ENCODE results near the gene KBTBD8. TPM values are rescaled to one million over a fixed set of nuclear protein-coding genes. Genes with fewer than 3 reads are reported as not detected.

The KBTBD8 gene
- total and polyA plus RNA-seq, 2 donors (not counting 1 experiment from before 2014, with no cell fraction given) = 27.6 to 31.6 TPM

DNA sequence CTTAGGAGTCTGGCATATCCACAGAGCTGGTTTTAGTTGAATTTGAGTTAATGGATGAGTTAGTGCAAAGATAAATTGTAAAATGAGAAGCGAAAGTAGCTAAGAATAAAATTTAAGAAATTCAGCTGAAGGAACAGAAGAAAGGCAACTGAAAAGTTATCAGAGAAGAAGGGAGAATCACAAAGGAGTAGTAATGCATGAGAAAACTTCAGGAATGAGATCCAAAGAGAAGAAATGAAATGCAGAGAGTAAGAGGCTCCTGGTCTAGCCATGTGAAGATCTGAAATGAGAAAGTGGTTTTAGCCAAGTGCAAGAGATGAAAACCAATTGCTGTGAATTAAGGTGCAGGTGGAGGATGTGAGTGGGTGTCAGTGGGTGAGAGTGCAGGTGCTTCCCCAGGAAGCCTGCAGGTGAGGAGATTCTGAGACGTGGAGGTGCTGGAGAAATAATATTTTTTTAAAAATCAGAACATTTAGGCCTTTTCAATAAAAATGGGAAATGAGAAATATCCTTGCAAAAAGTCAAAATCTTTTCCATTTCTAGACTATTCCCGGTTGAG, 18.5 kb downstream of the KBTBD8 start:
- no peaks in the 10 kb centered on the region for H3K27me3 Mint-ChIP-seq
- Histone ChIP-seq H2AFZ (ENCODE audit: insufficient read depth, low read depth, low read length, poor library complexity, severe bottlenecking) (peak overlapping the region; percentile 36), H3K4me2 (replicated peaks; ENCODE audit: low read depth, low read length, poor library complexity, severe bottlenecking) (peak overlapping the region; percentile 76), H3K36me3 (replicated peaks in 1 of 2; ENCODE audit: control extremely low read depth in 1 of 2, control insufficient read depth in 1 of 2, extremely low read depth in 1 of 2, insufficient read depth in 2 of 2, low read length in 1 of 2) (peaks cover 4% of the 10 kb centered on the region in 2 experiments), H3K27me3 (replicated peaks in 1 of 4; ENCODE audit: control extremely low read depth in 1 of 4, control insufficient read depth in 3 of 4, insufficient read depth in 4 of 4, low read length in 3 of 4) (no peaks in the 10 kb centered on the region), H3K79me2 (ENCODE audit: control insufficient read depth, insufficient read depth, low read length) (peaks cover 20% of the 10 kb centered on the region), H3K4me1 (ENCODE audit: control insufficient read depth in 2 of 2, insufficient read depth in 2 of 2, low read length in 2 of 2) (peaks cover 43 to 46% of the 10 kb centered on the region in 2 donors), H3K4me3 (ENCODE audit: control extremely low read depth in 1 of 5, extremely low read depth in 1 of 5, insufficient read depth in 1 of 5, low read depth in 2 of 5, low read length in 4 of 5) (peak overlapping the region in 3 of 5 experiments; percentile 1 to 59 (median 28)), H3K27ac (ENCODE audit: low read length in 2 of 2) (peak overlapping the region; percentile 56 to 80), H3K9me3 (ENCODE audit: control extremely low read depth in 1 of 3, control insufficient read depth in 2 of 3, insufficient read depth in 1 of 3, low read length in 2 of 3) (no peaks in the 10 kb centered on the region), H4K20me1 (ENCODE audit: control insufficient read depth, insufficient read depth, low read length, poor library complexity, severe bottlenecking) (no peaks in the 10 kb centered on the region), H3K9ac (ENCODE audit: low read length) (peak overlapping the region; percentile 54)
- peaks cover 64% of the 10 kb centered on the region for H3K4me1 Mint-ChIP-seq
- DNase-seq (peak; percentile 57), ATAC-seq (ENCODE audit: low read depth) (peak; percentile 64)
- peaks cover 2% of the 10 kb centered on the region for H3K9me3 Mint-ChIP-seq (ENCODE audit: insufficient read depth)
- WGBS (ENCODE audit: insufficient coverage) = 18% methylated on average over 1 of the region's 3 CpGs
- no peak for TF ChIP-seq EZH2 (IDR thresholded peaks at IDR 0.05; ENCODE audit: borderline replicate concordance, insufficient read depth, low read depth, low read length, poor library complexity, severe bottlenecking)
- TF ChIP-seq, protein P1, sequence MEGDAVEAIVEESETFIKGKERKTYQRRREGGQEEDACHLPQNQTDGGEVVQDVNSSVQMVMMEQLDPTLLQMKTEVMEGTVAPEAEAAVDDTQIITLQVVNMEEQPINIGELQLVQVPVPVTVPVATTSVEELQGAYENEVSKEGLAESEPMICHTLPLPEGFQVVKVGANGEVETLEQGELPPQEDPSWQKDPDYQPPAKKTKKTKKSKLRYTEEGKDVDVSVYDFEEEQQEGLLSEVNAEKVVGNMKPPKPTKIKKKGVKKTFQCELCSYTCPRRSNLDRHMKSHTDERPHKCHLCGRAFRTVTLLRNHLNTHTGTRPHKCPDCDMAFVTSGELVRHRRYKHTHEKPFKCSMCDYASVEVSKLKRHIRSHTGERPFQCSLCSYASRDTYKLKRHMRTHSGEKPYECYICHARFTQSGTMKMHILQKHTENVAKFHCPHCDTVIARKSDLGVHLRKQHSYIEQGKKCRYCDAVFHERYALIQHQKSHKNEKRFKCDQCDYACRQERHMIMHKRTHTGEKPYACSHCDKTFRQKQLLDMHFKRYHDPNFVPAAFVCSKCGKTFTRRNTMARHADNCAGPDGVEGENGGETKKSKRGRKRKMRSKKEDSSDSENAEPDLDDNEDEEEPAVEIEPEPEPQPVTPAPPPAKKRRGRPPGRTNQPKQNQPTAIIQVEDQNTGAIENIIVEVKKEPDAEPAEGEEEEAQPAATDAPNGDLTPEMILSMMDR (IDR thresholded peaks at IDR 0.05) = no peak
- POLR2A ChIA-PET = interaction anchor here (2.0 kb wide), 1 partner anchor 17 kb away, joined by 5 read pairs; no protein-coding TSS in a partner anchor
- CTCF ChIA-PET = interaction anchor here (0.7 to 5.9 kb wide), 10 partner anchors 10 to 97 kb away, joined by 3 to 22 read pairs (median 4); no protein-coding TSS in a partner anchor
- H3K4me3 Mint-ChIP-seq = peak overlapping the region; percentile 57
- intact Hi-C loops (cut with micrococcal nuclease) = loop anchor here (1.0 kb wide), 1 partner anchor 11 kb away; no protein-coding TSS in a partner anchor
- peak overlapping the region; percentile 86 for H3K27ac Mint-ChIP-seq

DNA sequence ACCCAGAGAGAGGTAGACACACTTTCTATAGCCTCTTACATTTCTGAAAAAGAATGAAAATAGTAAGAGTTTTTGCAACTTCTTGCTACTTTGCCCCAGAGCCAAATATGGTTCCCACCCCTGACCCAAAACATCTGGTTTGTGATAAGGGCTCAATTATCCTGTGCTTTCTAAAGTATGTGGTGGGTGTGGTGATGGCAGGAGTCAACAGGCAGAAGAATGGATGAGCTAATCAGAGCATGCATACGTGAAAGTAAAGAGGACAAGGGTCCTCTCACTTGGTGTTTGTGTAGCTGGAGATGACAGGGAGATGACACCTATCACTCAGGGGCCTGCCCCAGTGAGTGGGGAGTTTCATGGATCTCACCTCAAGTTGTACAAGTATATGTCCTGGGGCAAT, 19.1 kb downstream of the KBTBD8 start:
- Histone ChIP-seq H3K4me2 (replicated peaks; ENCODE audit: low read depth, low read length, poor library complexity, severe bottlenecking) (peak overlapping the region; percentile 76), H2AFZ (ENCODE audit: insufficient read depth, low read depth, low read length, poor library complexity, severe bottlenecking) (no peak overlapping the region), H4K20me1 (ENCODE audit: control insufficient read depth, insufficient read depth, low read length, poor library complexity, severe bottlenecking) (no peaks in the 10 kb centered on the region), H3K27me3 (replicated peaks in 1 of 4; ENCODE audit: control extremely low read depth in 1 of 4, control insufficient read depth in 3 of 4, insufficient read depth in 4 of 4, low read length in 3 of 4) (no peaks in the 10 kb centered on the region), H3K36me3 (replicated peaks in 1 of 2; ENCODE audit: control extremely low read depth in 1 of 2, control insufficient read depth in 1 of 2, extremely low read depth in 1 of 2, insufficient read depth in 2 of 2, low read length in 1 of 2) (peaks cover 0 to 1% of the 10 kb centered on the region in 2 experiments), H3K9me3 (ENCODE audit: control extremely low read depth in 1 of 3, control insufficient read depth in 2 of 3, insufficient read depth in 1 of 3, low read length in 2 of 3) (no peaks in the 10 kb centered on the region), H3K79me2 (ENCODE audit: control insufficient read depth, insufficient read depth, low read length) (peaks cover 14% of the 10 kb centered on the region), H3K9ac (ENCODE audit: low read length) (peak overlapping the region; percentile 54), H3K27ac (ENCODE audit: low read length in 2 of 2) (peak overlapping the region; percentile 56 to 80), H3K4me3 (ENCODE audit: control extremely low read depth in 1 of 5, extremely low read depth in 1 of 5, insufficient read depth in 1 of 5, low read depth in 2 of 5, low read length in 4 of 5) (peak overlapping the region in 1 of 5 experiments; percentile 59), H3K4me1 (ENCODE audit: control insufficient read depth in 2 of 2, insufficient read depth in 2 of 2, low read length in 2 of 2) (peaks cover 43 to 46% of the 10 kb centered on the region in 2 donors)
- peak overlapping the region; percentile 86 for H3K27ac Mint-ChIP-seq
- H3K4me3 Mint-ChIP-seq = peak overlapping the region; percentile 57
- peaks cover 58% of the 10 kb centered on the region for H3K4me1 Mint-ChIP-seq
- ChIA-PET CTCF (interaction anchor here (0.6 to 5.9 kb wide), 7 partner anchors 11 to 96 kb away, joined by 3 to 22 read pairs (median 6); no protein-coding TSS in a partner anchor), POLR2A (no interaction called here)
- TF ChIP-seq, protein P1 (IDR thresholded peaks at IDR 0.05) = no peak
- no CpG with 5 or more reads among the region's 1 CpG for WGBS (ENCODE audit: insufficient coverage)
- no peaks in the 10 kb centered on the region for H3K9me3 Mint-ChIP-seq (ENCODE audit: insufficient read depth)
- H3K27me3 Mint-ChIP-seq = no peaks in the 10 kb centered on the region
- intact Hi-C loops (cut with micrococcal nuclease) = no loop called here
- ATAC-seq (ENCODE audit: low read depth) (no peak), DNase-seq (no peak)
